Amygdala (tissue), 56 donors: ENCODE measurements around the gene COL6A1.
"Not testable (repeated sequence)": the region's sequence is repeated elsewhere in the genome, so short reads cannot be mapped to it uniquely, and the experiment has no call there.

Experiments
- DNase-seq, 56 donors: peaks; one replicate each; lab custom pipeline; 2025; lab: John Stamatoyannopoulos, UW

COL6A1 gene

GRCh38 chr21:46001821-46002681 is 20.5 kb downstream of the COL6A1 start:
- no peak for DNase-seq

- no peak for DNase-seq
Observed at GRCh38 chr21:46002841-46003574, 21.4 kb downstream of the COL6A1 start.

GRCh38 chr21:46003575-46004007 is 22.0 kb downstream of the COL6A1 start:
- no peak for DNase-seq

DNA sequence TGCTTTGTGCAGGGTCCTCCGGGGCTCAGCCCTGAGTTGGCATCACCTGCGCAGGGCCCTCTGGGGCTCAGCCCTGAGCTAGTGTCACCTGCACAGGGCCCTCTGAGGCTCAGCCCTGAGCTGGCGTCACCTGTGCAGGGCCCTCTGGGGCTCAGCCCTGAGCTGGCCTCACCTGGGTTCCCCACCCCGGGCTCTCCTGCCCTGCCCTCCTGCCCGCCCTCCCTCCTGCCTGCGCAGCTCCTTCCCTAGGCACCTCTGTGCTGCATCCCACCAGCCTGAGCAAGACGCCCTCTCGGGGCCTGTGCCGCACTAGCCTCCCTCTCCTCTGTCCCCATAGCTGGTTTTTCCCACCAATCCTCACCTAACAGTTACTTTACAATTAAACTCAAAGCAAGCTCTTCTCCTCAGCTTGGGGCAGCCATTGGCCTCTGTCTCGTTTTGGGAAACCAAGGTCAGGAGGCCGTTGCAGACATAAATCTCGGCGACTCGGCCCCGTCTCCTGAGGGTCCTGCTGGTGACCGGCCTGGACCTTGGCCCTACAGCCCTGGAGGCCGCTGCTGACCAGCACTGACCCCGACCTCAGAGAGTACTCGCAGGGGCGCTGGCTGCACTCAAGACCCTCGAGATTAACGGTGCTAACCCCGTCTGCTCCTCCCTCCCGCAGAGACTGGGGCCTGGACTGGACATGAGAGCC is 22.7 kb downstream of the COL6A1 start:
- DNase-seq, result no peak

GRCh38 chr21:46005081-46005480 is 23.5 kb downstream of the COL6A1 start:
- no peak for DNase-seq

- DNase-seq, result no peak
Observed at GRCh38 chr21:46005481-46005881, 23.9 kb downstream of the COL6A1 start.

DNA sequence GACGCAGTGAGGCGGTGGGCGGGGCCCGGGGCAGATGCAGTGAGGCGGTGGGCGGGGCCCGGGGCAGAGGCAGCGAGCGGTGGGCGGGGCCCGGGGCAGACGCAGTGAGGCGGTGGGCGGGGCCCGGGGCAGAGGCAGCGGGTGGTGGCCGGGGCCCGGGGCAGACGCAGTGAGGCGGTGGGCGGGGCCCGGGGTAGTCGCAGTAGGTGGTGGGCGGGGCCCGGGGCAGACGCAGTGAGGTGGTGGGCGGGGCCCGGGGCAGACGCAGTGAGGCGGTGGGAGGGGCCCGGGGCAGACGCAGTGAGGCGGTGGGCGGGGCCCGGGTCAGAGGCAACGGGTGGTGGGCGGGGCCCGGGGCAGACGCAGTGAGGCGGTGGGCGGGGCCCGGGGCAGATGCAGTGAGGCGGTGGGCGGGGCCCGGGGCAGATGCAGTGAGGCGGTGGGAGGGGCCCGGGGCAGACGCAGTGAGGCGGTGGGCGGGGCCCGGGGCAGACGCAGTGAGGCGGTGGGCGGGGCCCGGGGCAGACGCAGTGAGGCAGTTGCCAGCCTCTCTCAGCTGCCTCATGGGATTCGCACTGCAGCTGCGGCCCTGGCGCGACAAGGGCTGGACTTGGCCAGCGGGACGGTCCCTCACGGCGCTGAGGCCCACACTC is 24.4 kb downstream of the COL6A1 start:
- not testable (repeated sequence) for DNase-seq

DNA sequence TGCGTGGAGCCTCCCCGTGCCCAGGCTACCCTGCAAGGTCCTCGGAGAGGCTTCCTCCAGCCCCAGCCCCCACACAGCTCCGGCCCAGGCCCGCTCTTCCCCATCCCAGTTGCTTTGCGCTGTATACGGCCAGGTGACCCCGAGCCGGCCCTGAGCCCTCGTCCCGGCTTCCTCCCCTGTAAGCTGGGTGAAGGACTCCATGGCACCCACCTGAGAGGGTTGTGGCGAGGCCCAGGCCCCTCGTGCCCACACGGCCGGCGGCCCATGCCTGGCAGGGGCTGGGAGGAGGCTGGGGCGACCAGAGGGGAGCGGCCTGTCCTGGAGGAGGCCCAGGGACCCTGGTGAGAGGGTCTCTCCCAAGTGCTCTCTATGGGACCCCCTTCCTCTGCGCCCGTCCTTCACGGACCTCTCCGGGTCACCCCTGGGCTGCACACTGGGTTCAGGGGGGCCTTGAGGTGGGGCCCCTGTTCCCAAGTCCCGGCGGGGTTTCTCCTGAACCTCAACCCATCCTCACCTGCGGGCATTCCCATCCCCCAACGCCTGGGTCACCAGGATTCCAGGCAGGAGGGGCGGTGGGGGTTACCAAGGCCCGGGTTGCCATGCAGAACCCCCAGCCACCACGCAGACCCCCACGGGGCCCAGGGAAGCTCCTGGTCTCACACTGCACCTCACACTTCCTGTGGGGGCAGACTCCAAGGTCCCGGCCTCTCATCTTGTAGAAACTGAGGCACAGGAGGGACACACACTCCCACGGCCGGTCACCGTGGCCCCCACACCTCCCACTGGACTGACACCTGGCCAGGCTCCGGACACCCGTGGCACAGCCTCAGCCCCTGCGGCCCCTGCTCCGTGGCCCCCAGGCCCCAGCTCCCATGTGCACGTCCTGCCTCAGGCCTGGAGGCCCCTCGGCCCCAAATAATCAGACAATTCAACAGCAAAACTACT is 25.2 kb downstream of the COL6A1 start:
- DNase-seq, result no peak

- no peak for DNase-seq
Observed at GRCh38 chr21:46007492-46007868, 25.9 kb downstream of the COL6A1 start.

GRCh38 chr21:46008893-46009621 is 27.5 kb downstream of the COL6A1 start:
- no peak for DNase-seq

DNA sequence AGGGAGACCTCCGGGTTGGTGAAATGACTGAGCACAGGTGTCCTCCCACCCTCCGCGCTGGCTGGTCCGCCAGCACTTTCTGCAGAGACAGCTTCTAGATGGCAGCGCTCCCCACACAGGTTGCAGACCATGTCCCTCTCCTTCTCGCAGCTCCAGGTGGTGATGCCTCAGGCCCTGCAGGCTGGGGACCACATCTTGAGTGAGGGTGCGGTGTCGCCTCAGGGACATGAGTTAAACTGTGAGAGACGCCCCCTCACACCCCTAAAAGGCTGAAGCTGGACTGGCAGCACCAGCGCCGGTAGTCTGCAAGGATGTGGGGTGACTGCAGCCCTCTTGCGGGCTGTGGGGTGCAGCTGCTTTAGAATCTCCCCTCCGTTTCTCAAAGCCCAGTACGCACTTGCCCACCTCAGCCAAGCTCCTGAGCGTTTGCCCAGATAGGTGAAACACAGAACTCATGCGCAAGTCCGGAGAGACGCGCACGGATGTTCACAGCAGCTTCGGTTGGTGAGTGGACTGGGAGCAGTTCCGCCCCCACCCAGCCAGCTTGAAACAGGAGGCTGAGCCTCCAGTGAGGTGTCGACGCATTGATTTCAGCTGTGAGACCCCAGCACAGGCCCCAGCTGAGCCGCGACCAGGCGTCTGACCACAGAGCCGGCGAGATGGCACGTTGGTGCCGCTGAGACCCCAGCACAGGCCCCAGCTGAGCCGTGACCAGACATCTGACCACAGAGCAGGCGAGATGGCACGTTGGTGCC is 28.6 kb downstream of the COL6A1 start:
- DNase-seq, result no peak

DNA sequence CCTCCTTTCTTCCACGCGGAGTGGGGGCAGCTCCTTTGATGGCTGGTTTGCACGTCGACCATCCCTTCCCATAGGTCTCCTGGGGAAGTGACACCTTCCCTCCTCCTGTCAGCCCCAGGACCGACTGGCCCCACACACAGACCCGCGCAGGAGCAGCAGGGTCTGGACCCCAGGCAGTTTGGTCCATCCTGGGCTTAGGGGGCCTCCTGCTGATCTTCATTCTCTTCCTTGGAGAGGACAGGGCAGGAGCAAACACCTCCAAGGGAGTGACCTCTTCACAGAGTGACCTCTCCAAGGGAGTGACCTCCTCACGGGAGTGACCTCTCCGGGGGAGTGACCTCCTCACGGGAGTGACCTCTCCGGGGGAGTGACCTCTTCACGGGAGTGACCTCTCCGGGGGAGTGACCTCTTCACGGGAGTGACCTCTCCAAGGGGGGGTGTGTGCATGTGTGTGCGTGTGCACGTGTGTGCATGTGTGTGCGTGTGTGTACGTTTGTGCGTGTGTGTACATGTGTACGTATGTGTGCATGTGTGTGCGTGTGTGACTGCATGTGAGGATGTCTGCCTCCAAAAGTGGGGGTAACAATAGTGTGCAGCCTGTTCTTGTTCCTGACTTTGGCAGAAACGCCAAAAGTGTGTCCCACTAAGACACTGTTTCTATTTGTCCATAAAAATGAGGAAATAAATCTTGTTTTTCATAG is 29.8 kb downstream of the COL6A1 start:
- DNase-seq, result no peak

DNA sequence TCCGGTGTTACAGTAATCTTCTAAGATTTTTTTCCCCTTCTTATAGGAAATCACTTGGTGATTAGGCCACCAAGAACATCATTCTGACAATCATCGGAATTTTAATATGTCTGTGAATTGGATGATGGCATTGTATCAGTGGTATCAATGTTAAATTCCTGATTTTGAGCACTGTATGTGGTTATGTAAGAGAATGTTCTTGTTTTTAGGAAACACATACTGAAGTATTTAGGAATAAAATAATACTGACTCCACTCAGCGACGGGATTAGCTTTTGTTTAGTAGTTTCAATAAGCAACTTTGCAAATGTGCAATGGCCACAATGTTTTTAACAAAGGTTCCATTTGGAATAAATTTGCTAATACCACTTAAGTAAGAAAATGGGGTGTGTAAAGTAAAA is 30.6 kb downstream of the COL6A1 start:
- DNase-seq, result no peak

DNA sequence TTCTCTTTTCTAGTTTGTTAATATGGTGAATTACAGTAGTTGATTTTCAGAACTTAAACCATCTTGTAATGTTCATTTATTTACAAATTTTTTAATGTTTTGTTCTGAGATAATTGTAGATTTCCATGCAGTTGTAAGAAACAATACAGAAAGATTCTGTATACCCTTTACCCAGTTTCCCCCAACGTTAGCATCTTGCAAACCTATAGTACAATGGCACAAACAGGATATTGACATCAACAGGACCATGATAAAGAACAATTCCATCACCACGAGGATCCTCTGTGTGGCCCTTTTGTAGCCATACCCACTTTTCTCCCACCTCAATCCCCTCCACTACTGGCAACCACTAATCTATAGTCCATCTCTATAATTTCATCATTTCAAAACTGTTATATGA is 33.3 kb downstream of the COL6A1 start:
- DNase-seq, result no peak

DNA sequence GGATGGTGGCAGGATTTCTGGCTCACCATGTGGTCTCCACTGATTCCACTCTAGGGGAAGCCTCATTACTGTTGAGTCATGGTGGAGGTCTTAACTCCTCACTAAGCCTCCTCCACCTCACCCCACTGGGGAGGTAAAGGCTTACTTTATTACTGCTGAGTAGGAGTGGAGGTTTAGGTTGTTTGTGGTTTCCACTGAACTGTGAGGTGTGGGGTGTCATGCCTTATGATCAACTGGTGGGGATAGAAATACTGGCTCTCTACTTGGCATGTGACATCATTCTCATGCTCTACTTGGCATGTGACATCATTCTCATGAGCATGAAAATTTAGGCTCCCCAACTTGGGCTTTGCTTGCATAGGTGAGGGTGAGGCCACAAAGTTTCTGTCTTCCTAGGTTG is 35.6 kb downstream of the COL6A1 start:
- DNase-seq, result no peak

GRCh38 chr21:46017695-46018094 is 36.1 kb downstream of the COL6A1 start:
- no peak for DNase-seq

DNA sequence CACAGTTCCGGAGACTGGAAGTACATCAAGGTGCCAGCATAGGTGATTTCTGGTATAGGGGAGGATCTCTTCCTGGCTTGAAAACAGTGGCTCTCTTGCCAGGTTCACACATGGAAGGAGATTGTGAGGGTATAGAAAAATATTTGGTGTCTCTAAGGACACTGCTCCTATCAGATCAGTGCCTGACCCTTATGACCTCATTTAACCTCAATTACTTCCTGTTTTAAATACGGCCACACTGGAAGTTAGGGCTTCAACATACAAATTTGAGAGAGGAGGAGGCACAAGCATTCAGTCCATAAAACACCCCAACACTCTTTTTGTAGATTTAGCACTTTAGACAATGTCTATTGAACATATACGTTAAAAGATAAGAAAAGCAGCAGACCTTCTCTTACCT is 37.0 kb downstream of the COL6A1 start:
- no peak for DNase-seq

GRCh38 chr21:46020581-46020980 is 39.0 kb downstream of the COL6A1 start:
- DNase-seq, result no peak
